Measurements from ENCODE around the gene FAAP20. TPM values are rescaled to one million over a fixed set of nuclear protein-coding genes. Genes with fewer than 3 reads are reported as not detected.

The FAAP20 gene
- total RNA-seq, 1 donor from 2014 or later: 50.9 TPM

DNA sequence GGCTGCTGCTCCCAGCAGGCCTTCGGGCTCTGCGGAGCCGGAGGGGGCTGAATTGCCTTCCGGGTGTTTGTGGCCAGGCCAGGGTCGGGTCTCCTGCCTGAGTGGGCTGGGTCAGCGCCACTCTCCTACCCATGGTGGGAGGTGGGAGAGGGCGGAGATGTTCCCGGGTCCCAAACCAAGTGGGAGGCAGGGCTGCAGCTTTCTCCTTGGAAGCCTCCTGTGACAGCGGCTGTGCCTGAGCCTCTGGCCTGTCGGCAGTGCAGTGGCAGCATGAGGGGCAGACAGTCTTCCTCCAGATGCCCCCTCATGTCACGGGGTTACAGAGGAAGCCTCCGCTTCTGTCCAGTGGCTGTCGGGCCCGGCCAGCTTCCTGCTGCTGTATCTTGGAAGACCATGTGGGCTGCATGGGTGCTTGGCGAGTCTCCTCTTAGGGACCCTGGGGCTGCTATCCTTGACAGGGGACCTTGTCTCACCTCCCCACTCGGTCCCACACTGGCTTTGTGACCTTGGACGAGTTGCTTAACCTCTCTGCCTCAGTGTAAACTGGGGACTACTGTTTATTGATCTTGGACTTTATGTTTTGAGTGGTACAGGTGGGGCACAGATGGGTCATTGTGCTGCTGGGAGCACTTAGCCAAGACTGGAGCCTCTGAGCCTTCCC is 37.8 kb upstream of the FAAP20 start:
- no peaks in the 10 kb centered on the region for H3K36me3 ChIP-seq
- ATAC-seq (no peak), DNase-seq (peak; percentile 68)
- no peaks in the 10 kb centered on the region for H3K9me3 ChIP-seq
- intact Hi-C loops (cut with DNase I): no loop called here
- TF ChIP-seq, protein P1, sequence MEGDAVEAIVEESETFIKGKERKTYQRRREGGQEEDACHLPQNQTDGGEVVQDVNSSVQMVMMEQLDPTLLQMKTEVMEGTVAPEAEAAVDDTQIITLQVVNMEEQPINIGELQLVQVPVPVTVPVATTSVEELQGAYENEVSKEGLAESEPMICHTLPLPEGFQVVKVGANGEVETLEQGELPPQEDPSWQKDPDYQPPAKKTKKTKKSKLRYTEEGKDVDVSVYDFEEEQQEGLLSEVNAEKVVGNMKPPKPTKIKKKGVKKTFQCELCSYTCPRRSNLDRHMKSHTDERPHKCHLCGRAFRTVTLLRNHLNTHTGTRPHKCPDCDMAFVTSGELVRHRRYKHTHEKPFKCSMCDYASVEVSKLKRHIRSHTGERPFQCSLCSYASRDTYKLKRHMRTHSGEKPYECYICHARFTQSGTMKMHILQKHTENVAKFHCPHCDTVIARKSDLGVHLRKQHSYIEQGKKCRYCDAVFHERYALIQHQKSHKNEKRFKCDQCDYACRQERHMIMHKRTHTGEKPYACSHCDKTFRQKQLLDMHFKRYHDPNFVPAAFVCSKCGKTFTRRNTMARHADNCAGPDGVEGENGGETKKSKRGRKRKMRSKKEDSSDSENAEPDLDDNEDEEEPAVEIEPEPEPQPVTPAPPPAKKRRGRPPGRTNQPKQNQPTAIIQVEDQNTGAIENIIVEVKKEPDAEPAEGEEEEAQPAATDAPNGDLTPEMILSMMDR (IDR thresholded peaks at IDR 0.05): no peak
- H3K4me3 ChIP-seq: peak overlapping the region; percentile 64
- H3K4me1 ChIP-seq: peaks cover 78% of the 10 kb centered on the region
- H3K27me3 ChIP-seq (ENCODE audit: low read depth): no peaks in the 10 kb centered on the region
- peak overlapping the region; percentile 89 for H3K27ac ChIP-seq

DNA sequence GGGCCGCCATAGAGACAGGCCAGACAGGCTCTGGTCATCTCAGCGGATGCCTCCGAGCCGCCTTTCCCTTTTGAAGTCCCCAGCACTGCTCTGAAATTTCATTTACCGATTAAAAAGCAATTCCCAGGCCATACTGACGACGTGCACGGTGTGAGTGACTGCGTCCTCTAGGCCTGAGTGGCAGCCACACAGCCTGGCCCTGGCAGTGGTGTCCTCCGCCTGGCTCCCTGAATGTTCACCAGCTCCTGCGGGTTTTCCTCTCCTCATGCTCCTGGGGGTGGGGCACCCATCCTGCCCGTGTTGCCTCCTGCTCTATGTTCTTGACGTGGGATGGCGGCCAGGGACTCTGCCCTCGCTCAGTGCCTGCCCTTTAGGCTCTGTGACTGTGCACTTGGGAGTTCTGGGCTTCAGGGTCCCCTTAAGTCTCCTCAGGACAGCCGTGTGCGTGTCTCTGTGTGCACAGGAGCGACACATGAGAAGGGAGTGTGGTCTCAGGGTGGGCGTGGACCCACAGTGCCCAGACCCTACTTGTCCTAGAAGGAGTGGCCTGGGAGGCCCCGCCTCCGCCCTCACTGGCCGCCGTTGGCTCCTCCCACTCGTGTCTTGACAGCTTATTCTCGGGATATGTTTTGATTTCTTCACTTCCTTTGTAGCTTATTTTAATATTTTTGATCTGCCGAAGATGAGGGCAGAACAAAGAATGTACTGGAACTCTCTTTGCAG is 37.1 kb upstream of the FAAP20 start:
- H3K36me3 ChIP-seq: no peaks in the 10 kb centered on the region
- ATAC-seq (peak; percentile 49 to 59), DNase-seq (peak; percentile 94)
- no peaks in the 10 kb centered on the region for H3K27me3 ChIP-seq (ENCODE audit: low read depth)
- TF ChIP-seq, protein P1 (IDR thresholded peaks at IDR 0.05): no peak
- peak overlapping the region; percentile 89 for H3K27ac ChIP-seq
- no peaks in the 10 kb centered on the region for H3K9me3 ChIP-seq
- H3K4me3 ChIP-seq: peak overlapping the region; percentile 64
- intact Hi-C loops (cut with DNase I): no loop called here
- peaks cover 72% of the 10 kb centered on the region for H3K4me1 ChIP-seq

DNA sequence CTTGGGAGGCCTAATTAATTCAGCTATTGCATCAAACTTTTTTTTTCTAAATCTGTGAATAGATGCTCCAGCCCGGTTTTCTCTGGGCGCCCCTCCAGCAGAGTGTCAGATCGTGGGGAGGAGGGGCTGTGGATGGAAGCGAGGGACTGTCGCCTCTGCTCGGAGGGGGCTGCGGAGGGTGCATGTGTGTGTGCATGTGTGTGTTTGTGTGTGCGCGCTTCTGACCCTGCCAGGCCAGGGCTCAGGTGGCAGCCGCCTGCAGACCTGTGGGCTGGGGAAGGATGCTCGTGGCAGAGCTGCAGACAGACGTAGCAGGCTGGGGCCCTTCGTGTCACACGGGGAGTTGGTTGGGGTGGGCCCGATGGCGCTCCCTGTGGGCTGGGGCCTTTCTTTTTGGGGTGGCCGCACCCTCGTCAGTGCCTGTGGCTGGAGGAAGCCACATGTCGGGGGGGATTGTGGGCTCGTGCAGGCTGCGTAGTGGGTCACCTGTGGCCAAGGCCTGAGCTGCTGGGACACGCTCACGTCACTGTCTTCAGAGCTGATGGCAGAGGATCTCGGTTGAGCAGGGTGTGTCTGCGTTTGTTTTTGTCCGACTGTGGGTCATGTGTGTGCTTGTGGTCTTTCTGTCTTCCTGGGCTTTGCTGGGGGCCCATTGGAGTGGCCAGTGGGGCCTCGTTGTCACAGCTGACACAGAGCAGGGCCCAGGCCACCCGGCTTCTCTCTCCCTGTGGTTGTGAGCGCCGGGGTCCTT is 36.4 kb upstream of the FAAP20 start:
- Histone ChIP-seq H3K36me3 (no peaks in the 10 kb centered on the region), H3K4me1 (peaks cover 70% of the 10 kb centered on the region), H3K9me3 (no peaks in the 10 kb centered on the region), H3K27me3 (ENCODE audit: low read depth) (no peaks in the 10 kb centered on the region), H3K4me3 (peak overlapping the region; percentile 64), H3K27ac (peak overlapping the region; percentile 89)
- TF ChIP-seq, protein P1 (IDR thresholded peaks at IDR 0.05): no peak
- intact Hi-C loops (cut with DNase I): no loop called here
- DNase-seq (peak; percentile 58), ATAC-seq (no peak)

DNA sequence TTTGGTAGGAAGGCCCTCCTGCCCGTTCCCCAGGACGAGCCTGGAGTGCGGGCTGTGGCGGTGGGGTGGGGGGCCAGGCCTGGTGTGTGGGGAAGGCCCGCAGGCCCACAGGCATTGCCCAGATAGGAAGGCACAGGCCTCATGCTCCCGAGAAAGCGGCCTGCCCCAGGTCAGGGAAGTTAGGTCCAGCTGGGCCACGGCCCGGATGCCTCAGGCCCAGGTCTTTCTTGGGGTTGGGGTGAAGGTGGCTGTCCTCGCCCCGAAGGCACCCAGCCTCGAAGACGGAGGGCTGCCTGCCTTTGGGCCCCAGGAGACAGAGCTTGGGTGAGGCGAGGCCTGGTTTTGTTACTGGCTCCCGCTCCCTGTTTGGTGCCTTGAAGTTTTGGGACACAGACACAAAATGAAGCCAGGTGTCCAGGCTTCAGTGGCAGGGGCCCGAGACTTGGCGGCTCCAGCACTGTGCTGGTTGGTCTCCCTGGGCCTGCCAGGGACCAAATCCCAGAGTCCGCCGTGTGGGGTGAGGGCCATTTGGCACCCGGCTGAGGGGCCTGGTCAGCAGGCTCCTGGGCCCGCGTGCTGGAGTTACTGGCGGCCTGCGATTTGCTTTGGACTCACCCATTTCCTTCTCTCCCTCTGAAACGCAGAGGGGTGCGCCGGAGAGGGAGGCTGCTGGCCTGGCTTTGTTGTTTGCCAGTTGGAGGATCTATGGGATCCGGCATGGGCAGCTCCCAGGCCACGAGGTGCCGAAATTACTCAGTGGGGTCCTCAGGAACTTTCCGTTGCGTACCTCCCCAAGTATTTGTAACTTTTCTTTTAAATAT is 35.5 kb upstream of the FAAP20 start:
- no peak for ATAC-seq
- Histone ChIP-seq H3K9me3 (no peaks in the 10 kb centered on the region), H3K27me3 (ENCODE audit: low read depth) (no peaks in the 10 kb centered on the region), H3K4me3 (peak overlapping the region; percentile 64), H3K27ac (peak overlapping the region; percentile 89), H3K36me3 (no peaks in the 10 kb centered on the region), H3K4me1 (peaks cover 61% of the 10 kb centered on the region)
- TF ChIP-seq, protein P1 (IDR thresholded peaks at IDR 0.05): no peak
- intact Hi-C loops (cut with DNase I): no loop called here
- peak; percentile 68 for DNase-seq

Data from lower lobe of right lung (tissue), 2 donors.